ENCODE measurements around the gene OAT. TPM values are rescaled to one million over a fixed set of nuclear protein-coding genes. Genes with fewer than 3 reads are reported as not detected.

OAT gene
- total and polyA plus RNA-seq, 7 donors = 9.5 to 64.5 (median 30.7) TPM

- peaks cover 4% of the 10 kb centered on the region for H3K4me1 ChIP-seq
- TF ChIP-seq CTCF (IDR thresholded peaks at IDR 0.05) = no peak
- no peak overlapping the region for H3K27ac ChIP-seq
- no peaks in the 10 kb centered on the region for H3K36me3 ChIP-seq (ENCODE audit: insufficient read depth in 1 of 2, low read depth in 1 of 2)
- WGBS, 3 donors = 13 to 21% (median 18%) methylated on average over 1 of the region's 1 CpG
- intact Hi-C loops (cut with DNase I) = no loop called here
- peaks cover 0 to 10% (median 0%) of the 10 kb centered on the region in 3 donors for H3K27me3 ChIP-seq (ENCODE audit: insufficient read depth in 3 of 3, low read length in 2 of 3)
- H3K9me3 ChIP-seq = no peaks in the 10 kb centered on the region
- no peak overlapping the region for H3K4me3 ChIP-seq
- no peak for DNase-seq
- no peak for ATAC-seq
Measured at GRCh38 chr10:124459395-124459794, 40.7 kb upstream of the OAT start.

- intact Hi-C loops (cut with DNase I) = no loop called here
- H3K9me3 ChIP-seq = no peaks in the 10 kb centered on the region
- H3K4me3 ChIP-seq = no peak overlapping the region
- peaks cover 4% of the 10 kb centered on the region for H3K4me1 ChIP-seq
- WGBS, 3 donors = 52 to 69% (median 59%) methylated on average over 2 of the region's 2 CpGs
- DNase-seq = no peak
- TF ChIP-seq CTCF (IDR thresholded peaks at IDR 0.05) = no peak
- H3K27me3 ChIP-seq (ENCODE audit: insufficient read depth in 3 of 3, low read length in 2 of 3) = peaks cover 0 to 15% (median 0%) of the 10 kb centered on the region in 3 donors
- no peak overlapping the region for H3K27ac ChIP-seq
- H3K36me3 ChIP-seq (ENCODE audit: insufficient read depth in 1 of 2, low read depth in 1 of 2) = no peaks in the 10 kb centered on the region
- ATAC-seq = no peak
Measured at GRCh38 chr10:124458889-124459288, 40.2 kb upstream of the OAT start.

- DNase-seq (no peak), ATAC-seq (no peak)
- no peaks in the 10 kb centered on the region for H3K36me3 ChIP-seq (ENCODE audit: insufficient read depth in 1 of 2, low read depth in 1 of 2)
- H3K27ac ChIP-seq = no peak overlapping the region
- no peaks in the 10 kb centered on the region for H3K9me3 ChIP-seq
- TF ChIP-seq CTCF (IDR thresholded peaks at IDR 0.05) = no peak
- peaks cover 4% of the 10 kb centered on the region for H3K4me1 ChIP-seq
- H3K4me3 ChIP-seq = no peak overlapping the region
- 77 to 84% (median 79%) methylated on average over 4 of the region's 4 CpGs for WGBS, 3 donors
- peaks cover 0 to 19% (median 2%) of the 10 kb centered on the region in 3 donors for H3K27me3 ChIP-seq (ENCODE audit: insufficient read depth in 3 of 3, low read length in 2 of 3)
- intact Hi-C loops (cut with DNase I) = no loop called here
Measured at GRCh38 chr10:124458473-124458872, 39.8 kb upstream of the OAT start.

DNA sequence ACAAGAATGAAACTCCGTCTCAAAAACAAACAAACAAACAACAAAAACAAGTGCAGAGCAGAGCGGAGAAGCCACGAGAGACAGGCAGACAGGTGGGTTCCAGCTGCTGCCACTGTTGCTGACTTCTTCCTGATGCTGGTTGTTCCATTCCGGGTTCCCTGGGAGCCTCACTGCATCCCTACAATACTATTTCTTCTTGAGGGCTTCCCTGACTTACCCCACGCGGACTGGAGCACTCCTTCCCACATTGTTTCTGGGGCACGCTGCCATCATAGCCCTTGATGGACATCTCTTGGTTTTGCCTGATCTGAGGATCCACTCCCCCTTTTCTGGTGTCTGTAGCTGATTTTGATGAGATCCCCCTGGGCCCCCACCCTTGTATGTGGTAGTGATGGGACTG is 36.7 kb upstream of the OAT start:
- no peaks in the 10 kb centered on the region for H3K9me3 ChIP-seq
- TF ChIP-seq CTCF (IDR thresholded peaks at IDR 0.05) = no peak
- ATAC-seq (no peak), DNase-seq (no peak)
- no peak overlapping the region for H3K27ac ChIP-seq
- H3K27me3 ChIP-seq (ENCODE audit: insufficient read depth in 3 of 3, low read length in 2 of 3) = peaks cover 4 to 45% (median 8%) of the 10 kb centered on the region in 3 donors
- H3K4me3 ChIP-seq = no peak overlapping the region
- intact Hi-C loops (cut with DNase I) = no loop called here
- 59 to 72% (median 68%) methylated on average over 7 of the region's 7 CpGs for WGBS, 3 donors
- no peaks in the 10 kb centered on the region for H3K36me3 ChIP-seq (ENCODE audit: insufficient read depth in 1 of 2, low read depth in 1 of 2)
- H3K4me1 ChIP-seq = no peaks in the 10 kb centered on the region

DNA sequence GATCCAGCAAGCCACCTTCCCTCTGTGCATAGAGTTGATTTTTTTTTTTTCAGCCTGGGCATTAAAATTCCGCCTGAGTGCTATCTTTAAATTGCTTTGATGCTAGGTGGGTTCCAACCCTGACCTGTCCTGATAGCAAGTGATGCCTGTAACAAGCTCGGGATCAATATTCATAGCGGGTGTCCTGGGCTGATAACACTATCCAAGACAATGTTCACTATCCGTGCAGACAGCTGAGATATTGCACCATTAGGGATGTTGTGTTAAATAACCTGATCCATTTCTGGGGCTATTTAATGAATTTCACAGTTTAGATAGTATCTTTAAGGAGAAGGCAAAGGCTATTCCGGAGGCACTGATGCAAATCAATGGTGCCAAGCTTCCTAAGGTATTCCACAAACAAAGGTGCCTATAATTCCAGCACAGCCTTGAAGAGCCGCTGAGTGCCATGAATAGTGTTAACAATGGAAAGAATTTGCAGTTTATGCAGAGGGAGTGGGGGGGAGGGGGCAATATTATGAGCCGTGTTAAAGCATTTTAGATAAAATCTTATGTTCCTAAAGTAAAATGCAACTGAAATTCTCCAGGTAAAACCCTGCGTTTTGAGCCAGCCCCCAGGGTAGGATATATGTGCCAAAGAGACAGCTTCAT is 35.4 kb upstream of the OAT start:
- no peak for DNase-seq
- peaks cover 4 to 58% (median 13%) of the 10 kb centered on the region in 3 donors for H3K27me3 ChIP-seq (ENCODE audit: insufficient read depth in 3 of 3, low read length in 2 of 3)

More for the DNA sequence above, 35.4 kb upstream of the OAT start:
- Histone ChIP-seq H3K4me1 (peaks cover 10% of the 10 kb centered on the region), H3K27ac (no peak overlapping the region), H3K36me3 (ENCODE audit: insufficient read depth in 1 of 2, low read depth in 1 of 2) (no peaks in the 10 kb centered on the region), H3K9me3 (no peaks in the 10 kb centered on the region), H3K4me3 (no peak overlapping the region)
- no peak for TF ChIP-seq CTCF (IDR thresholded peaks at IDR 0.05)
- intact Hi-C loops (cut with DNase I) = no loop called here
- WGBS, 3 donors = 28 to 33% (median 30%) methylated on average over 8 of the region's 8 CpGs
- ATAC-seq = no peak
